ENCODE results near the gene OMA1. TPM values are rescaled to one million over a fixed set of nuclear protein-coding genes. Genes with fewer than 3 reads are reported as not detected.

Gene OMA1
- total and polyA plus RNA-seq, 2 of the 4 experiments (the other 2 are of a cell fraction) = 5.9 to 6.4 TPM

DNA sequence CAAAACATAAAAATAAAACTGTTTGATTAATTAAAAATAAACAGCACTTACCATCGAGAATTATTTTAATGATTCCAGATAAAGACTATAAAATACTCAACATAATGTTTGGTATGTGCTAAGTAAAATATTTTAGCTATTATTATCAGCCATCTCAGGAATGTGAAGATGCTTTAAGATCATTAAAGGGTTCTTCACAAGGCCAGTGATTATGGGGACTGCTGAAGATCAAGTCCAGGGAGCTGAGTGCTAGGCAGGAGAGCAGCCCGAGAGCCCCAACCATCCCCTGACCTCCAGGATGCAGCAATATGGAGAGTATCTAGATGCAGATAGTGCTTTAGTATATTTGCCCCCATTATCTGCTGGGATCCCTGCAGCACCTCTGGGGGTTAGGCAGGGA is 35.1 kb upstream of the OMA1 start:
- Histone ChIP-seq H4K5ac (ENCODE audit: low read depth, low read length) (no peak overlapping the region), H2AK5ac (ENCODE audit: low read depth, low read length) (no peak overlapping the region), H3K4me2 (ENCODE audit: low read depth, low read length) (no peak overlapping the region), H3K9me1 (ENCODE audit: insufficient read depth, low read length) (peaks cover 19% of the 10 kb centered on the region), H2BK120ac (ENCODE audit: low read depth, low read length) (no peak overlapping the region), H3K27me3 (ENCODE audit: control insufficient read depth, insufficient read depth, low read length) (peaks cover 16% of the 10 kb centered on the region), H4K20me1 (ENCODE audit: insufficient read depth, low read length) (no peaks in the 10 kb centered on the region), H3K4me3 (ENCODE audit: insufficient read depth, low read depth, low read length) (no peak overlapping the region), H3K4me1 (ENCODE audit: control insufficient read depth, insufficient read depth, low read length) (peaks cover 22% of the 10 kb centered on the region), H3K36me3 (ENCODE audit: control insufficient read depth, insufficient read depth, low read length) (no peaks in the 10 kb centered on the region), H4K91ac (ENCODE audit: insufficient read depth, low read depth, low read length) (no peak overlapping the region), H2BK15ac (ENCODE audit: low read depth, low read length) (no peak overlapping the region), H2AK9ac (replicated peaks; ENCODE audit: low read depth, low read length, poor library complexity) (no peak overlapping the region), H2AFZ (replicated peaks; ENCODE audit: low read length, poor library complexity) (no peak overlapping the region), H3K56ac (ENCODE audit: extremely low read depth, insufficient read depth, low read length) (no peak overlapping the region), H3K14ac (replicated peaks; ENCODE audit: low read depth, low read length) (no peak overlapping the region), H2BK20ac (ENCODE audit: low read depth, low read length) (no peak overlapping the region), H3K79me1 (ENCODE audit: low read depth in 1 of 2, low read length in 2 of 2) (no peaks in the 10 kb centered on the region), H3K9me3 (ENCODE audit: control insufficient read depth, insufficient read depth, low read length) (peaks cover 1% of the 10 kb centered on the region; the same call in 1 of the 2 replicates), H3K9ac (ENCODE audit: low read depth, low read length) (no peak overlapping the region), H3K27ac (ENCODE audit: insufficient read depth, low read length) (no peak overlapping the region), H3K23ac (ENCODE audit: low read depth, low read length) (no peak overlapping the region), H2BK5ac (ENCODE audit: low read depth, low read length, poor library complexity, severe bottlenecking) (no peak overlapping the region), H3K4ac (ENCODE audit: low read depth, low read length) (no peak overlapping the region), H3K18ac (ENCODE audit: low read depth, low read length) (no peak overlapping the region), H4K8ac (ENCODE audit: low read depth in 2 of 2, low read length in 2 of 2) (no peak overlapping the region)
- dilution Hi-C loops (cut with HindIII; ENCODE audit: low sequenced_read_pairs, unreplicated experiment) = no loop called here
- DNase-seq = no peak
- ChIA-PET CTCF (no interaction called here), POLR2A (ENCODE audit: unreplicated experiment) (no interaction called here)
- BruUV-seq (replicated peaks) = no TSS peak
- no peak for ATAC-seq (ENCODE audit: low read depth)
- TF ChIP-seq, protein P1, sequence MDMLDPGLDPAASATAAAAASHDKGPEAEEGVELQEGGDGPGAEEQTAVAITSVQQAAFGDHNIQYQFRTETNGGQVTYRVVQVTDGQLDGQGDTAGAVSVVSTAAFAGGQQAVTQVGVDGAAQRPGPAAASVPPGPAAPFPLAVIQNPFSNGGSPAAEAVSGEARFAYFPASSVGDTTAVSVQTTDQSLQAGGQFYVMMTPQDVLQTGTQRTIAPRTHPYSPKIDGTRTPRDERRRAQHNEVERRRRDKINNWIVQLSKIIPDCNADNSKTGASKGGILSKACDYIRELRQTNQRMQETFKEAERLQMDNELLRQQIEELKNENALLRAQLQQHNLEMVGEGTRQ (IDR thresholded peaks at IDR 0.05; ENCODE audit: low read depth, low read length) = no peak
- no peak for TF ChIP-seq RAD21 (IDR thresholded peaks at IDR 0.05; ENCODE audit: low read length)
- TF ChIP-seq CEBPB (IDR thresholded peaks at IDR 0.05; ENCODE audit: low read depth, low read length) = no peak
- TF ChIP-seq BHLHE40 (IDR thresholded peaks at IDR 0.05; ENCODE audit: low read depth, low read length) = no peak
- no peak for TF ChIP-seq SMC3 (IDR thresholded peaks at IDR 0.05; ENCODE audit: low read depth, low read length)
- TF ChIP-seq MAZ (IDR thresholded peaks at IDR 0.05; ENCODE audit: borderline replicate concordance, low read depth, low read length) = no peak
- TF ChIP-seq, protein P2, sequence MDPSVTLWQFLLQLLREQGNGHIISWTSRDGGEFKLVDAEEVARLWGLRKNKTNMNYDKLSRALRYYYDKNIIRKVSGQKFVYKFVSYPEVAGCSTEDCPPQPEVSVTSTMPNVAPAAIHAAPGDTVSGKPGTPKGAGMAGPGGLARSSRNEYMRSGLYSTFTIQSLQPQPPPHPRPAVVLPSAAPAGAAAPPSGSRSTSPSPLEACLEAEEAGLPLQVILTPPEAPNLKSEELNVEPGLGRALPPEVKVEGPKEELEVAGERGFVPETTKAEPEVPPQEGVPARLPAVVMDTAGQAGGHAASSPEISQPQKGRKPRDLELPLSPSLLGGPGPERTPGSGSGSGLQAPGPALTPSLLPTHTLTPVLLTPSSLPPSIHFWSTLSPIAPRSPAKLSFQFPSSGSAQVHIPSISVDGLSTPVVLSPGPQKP (IDR thresholded peaks at IDR 0.05; ENCODE audit: borderline replicate concordance, low read depth, low read length) = no peak
- TF ChIP-seq FOS (IDR thresholded peaks at IDR 0.05; ENCODE audit: low read depth, low read length) = no peak
- no peak for TF ChIP-seq MXI1 (IDR thresholded peaks at IDR 0.05; ENCODE audit: borderline replicate concordance, low read depth, low read length)
- TF ChIP-seq RCOR1 (IDR thresholded peaks at IDR 0.05; ENCODE audit: insufficient replicate concordance, low read length) = no peak
- TF ChIP-seq, protein P3, sequence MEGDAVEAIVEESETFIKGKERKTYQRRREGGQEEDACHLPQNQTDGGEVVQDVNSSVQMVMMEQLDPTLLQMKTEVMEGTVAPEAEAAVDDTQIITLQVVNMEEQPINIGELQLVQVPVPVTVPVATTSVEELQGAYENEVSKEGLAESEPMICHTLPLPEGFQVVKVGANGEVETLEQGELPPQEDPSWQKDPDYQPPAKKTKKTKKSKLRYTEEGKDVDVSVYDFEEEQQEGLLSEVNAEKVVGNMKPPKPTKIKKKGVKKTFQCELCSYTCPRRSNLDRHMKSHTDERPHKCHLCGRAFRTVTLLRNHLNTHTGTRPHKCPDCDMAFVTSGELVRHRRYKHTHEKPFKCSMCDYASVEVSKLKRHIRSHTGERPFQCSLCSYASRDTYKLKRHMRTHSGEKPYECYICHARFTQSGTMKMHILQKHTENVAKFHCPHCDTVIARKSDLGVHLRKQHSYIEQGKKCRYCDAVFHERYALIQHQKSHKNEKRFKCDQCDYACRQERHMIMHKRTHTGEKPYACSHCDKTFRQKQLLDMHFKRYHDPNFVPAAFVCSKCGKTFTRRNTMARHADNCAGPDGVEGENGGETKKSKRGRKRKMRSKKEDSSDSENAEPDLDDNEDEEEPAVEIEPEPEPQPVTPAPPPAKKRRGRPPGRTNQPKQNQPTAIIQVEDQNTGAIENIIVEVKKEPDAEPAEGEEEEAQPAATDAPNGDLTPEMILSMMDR (conservative IDR thresholded peaks at IDR 0.05; ENCODE audit: low read depth, low read length) = no peak
- TF ChIP-seq NFE2L2 (IDR thresholded peaks at IDR 0.05; ENCODE audit: low read depth, low read length) = no peak
- intact Hi-C loops (cut with micrococcal nuclease) = no loop called here
- in situ Hi-C loops (cut with MboI; ENCODE audit: low sequenced_read_pairs) = no loop called here
- WGBS, 2 experiments (ENCODE audit: extremely low coverage in 2 of 2, insufficient read length in 1 of 2) = no CpG with 5 or more reads among the region's 2 CpGs

All from IMR-90 (cell line).